Loucy (cell line): ENCODE data around the gene DAB1.

Experiments used
- EZH2phosphoT487 ChIP-seq: fragments of 200-600 bp; IDR thresholded peaks from 2 replicates; pipeline ENCODE4 v1.6.1; 2018; ENCODE audit warnings: antibody characterized with exemption, mild to moderate bottlenecking, moderate library complexity, borderline replicate concordance
- TF ChIP-seq, protein P1 (sequence below): fragments of 200-600 bp; sonication (generic); conservative IDR thresholded peaks from 2 replicates; pipeline ENCODE4 v1.5.1; 2014; ENCODE audit warnings: mild to moderate bottlenecking, antibody characterized with exemption, low read length

DNA sequence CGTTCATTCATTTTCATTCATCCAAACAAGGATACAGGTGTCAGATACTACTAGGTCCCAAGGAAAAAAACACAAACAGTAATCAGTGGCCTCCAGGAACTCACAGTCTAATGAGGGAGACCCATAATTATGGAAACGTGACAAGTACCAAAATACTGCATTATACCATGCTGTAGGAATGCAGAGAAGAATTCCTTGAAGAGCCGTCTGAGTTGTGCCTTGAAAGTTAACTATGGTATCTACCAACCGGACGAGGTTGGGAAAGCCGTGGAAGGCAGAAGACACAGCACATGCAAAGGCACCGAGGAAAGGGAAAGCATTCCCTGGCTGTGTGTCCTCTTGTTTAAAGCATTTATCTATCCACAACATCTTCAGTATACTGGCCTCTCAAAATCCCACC lies 206.0 kb downstream of the DAB1 start:
- TF ChIP-seq, protein P1, sequence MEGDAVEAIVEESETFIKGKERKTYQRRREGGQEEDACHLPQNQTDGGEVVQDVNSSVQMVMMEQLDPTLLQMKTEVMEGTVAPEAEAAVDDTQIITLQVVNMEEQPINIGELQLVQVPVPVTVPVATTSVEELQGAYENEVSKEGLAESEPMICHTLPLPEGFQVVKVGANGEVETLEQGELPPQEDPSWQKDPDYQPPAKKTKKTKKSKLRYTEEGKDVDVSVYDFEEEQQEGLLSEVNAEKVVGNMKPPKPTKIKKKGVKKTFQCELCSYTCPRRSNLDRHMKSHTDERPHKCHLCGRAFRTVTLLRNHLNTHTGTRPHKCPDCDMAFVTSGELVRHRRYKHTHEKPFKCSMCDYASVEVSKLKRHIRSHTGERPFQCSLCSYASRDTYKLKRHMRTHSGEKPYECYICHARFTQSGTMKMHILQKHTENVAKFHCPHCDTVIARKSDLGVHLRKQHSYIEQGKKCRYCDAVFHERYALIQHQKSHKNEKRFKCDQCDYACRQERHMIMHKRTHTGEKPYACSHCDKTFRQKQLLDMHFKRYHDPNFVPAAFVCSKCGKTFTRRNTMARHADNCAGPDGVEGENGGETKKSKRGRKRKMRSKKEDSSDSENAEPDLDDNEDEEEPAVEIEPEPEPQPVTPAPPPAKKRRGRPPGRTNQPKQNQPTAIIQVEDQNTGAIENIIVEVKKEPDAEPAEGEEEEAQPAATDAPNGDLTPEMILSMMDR = no peak
- TF ChIP-seq EZH2phosphoT487 = no peak
